Activated naive CD8-positive, alpha-beta T cell (primary cell): ENCODE results near the gene NSUN4.
A peak's percentile ranks its signal among the peaks of the same experiment; 100 is the strongest.
"Not testable (repeated sequence)": the region's sequence is repeated elsewhere in the genome, so short reads cannot be mapped to it uniquely, and the experiment has no call there.

Source experiments
- H3K27ac Mint-ChIP-seq: one replicate; pipeline ENCODE4 v1.8.0; 2021; ENCODE audit warnings: mixed read lengths
- H3K27me3 Mint-ChIP-seq: one replicate; pipeline ENCODE4 v1.8.0; 2021; ENCODE audit warnings: mixed read lengths
- H3K36me3 Mint-ChIP-seq: one replicate; pipeline ENCODE4 v1.8.0; 2021; ENCODE audit warnings: mixed read lengths
- H3K4me1 Mint-ChIP-seq: one replicate; pipeline ENCODE4 v1.8.0; 2021; ENCODE audit warnings: low read depth, mixed read lengths
- H3K4me3 Mint-ChIP-seq: one replicate; pipeline ENCODE4 v1.8.0; 2021; ENCODE audit warnings: mild to moderate bottlenecking, mixed read lengths
- H3K9me3 Mint-ChIP-seq: one replicate; pipeline ENCODE4 v1.8.0; 2021; ENCODE audit warnings: low read depth, mixed read lengths

NSUN4 gene

GRCh38 chr1:46342084-46342656 is 1.6 kb downstream of the NSUN4 start:
- Mint-ChIP-seq H3K27me3 (no peaks in the 10 kb centered on the region), H3K4me1 (peaks cover 40% of the 10 kb centered on the region), H3K27ac (peak overlapping the region; percentile 100), H3K9me3 (no peaks in the 10 kb centered on the region), H3K4me3 (peak overlapping the region; percentile 100), H3K36me3 (peaks cover 4% of the 10 kb centered on the region)

DNA sequence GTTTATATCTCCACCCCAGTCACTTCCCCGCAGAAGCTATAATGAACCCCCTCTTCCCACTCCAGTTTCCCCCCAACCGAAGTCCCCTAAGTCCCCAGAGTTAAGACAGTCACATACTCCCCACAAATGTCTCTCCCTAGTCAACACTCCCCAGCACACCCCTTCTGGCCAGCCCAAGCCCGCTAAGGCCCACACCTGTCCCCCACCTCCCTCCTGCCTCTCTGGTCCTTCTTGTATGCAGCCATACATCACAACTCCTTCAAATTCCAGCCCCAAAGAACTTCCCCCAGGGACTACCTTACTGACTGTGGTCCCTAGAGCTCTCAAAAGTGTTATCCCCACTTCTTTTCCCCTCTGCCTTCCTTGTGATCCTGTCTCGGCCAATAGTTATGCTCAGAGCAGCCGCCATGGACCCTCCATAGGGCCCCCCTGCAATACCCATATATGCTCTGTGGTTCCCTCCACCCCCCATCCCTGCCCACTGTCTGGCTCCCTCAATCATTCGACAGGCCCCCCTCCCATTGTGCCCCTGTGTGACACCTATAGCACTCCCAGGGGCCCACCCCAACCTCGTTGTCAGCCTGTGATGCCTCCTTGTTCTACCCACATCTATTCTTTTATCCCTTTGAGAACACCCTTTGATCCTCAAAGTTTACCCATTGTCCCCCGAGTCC is 2.2 kb downstream of the NSUN4 start:
- Mint-ChIP-seq H3K36me3 (peaks cover 4% of the 10 kb centered on the region), H3K9me3 (no peaks in the 10 kb centered on the region), H3K4me1 (peaks cover 46% of the 10 kb centered on the region), H3K4me3 (peak overlapping the region; percentile 100), H3K27me3 (no peaks in the 10 kb centered on the region), H3K27ac (peak overlapping the region; percentile 100)

- H3K4me1 Mint-ChIP-seq = peaks cover 50% of the 10 kb centered on the region
- no peaks in the 10 kb centered on the region for H3K9me3 Mint-ChIP-seq
- peak overlapping the region; percentile 100 for H3K27ac Mint-ChIP-seq
- H3K27me3 Mint-ChIP-seq = no peaks in the 10 kb centered on the region
- peak overlapping the region; percentile 23 for H3K4me3 Mint-ChIP-seq
- peaks cover 4% of the 10 kb centered on the region for H3K36me3 Mint-ChIP-seq
Observed at GRCh38 chr1:46343351-46343695, 2.7 kb downstream of the NSUN4 start.

GRCh38 chr1:46343705-46344104 is 3.1 kb downstream of the NSUN4 start:
- Mint-ChIP-seq H3K4me1 (peaks cover 49% of the 10 kb centered on the region), H3K9me3 (no peaks in the 10 kb centered on the region), H3K27me3 (no peaks in the 10 kb centered on the region), H3K27ac (peak overlapping the region; percentile 100), H3K36me3 (peaks cover 4% of the 10 kb centered on the region), H3K4me3 (peak overlapping the region; percentile 23)

DNA sequence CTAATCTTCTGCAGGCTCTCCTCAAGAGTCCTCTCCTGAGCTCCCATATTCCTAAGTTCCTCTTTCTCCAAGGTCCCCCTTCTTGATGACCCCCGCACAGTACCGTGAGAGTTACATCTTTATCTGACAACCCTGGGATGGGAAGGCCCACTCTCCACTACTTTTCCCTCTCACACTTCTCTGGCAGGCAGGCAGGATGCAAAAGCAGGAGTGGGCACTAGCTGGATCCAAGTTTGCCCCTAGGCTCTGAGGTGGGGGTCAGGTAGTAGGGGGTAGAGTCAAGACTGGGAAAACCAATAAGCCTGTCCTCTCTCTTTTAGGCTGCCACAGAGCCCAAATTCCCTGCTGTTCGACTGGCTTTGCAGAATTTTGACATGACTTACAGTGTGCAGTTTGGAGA is 3.9 kb downstream of the NSUN4 start:
- peaks cover 4% of the 10 kb centered on the region for H3K36me3 Mint-ChIP-seq
- H3K4me3 Mint-ChIP-seq = no peak overlapping the region
- H3K27ac Mint-ChIP-seq = no peak overlapping the region
- no peaks in the 10 kb centered on the region for H3K27me3 Mint-ChIP-seq
- H3K4me1 Mint-ChIP-seq = peaks cover 47% of the 10 kb centered on the region
- no peaks in the 10 kb centered on the region for H3K9me3 Mint-ChIP-seq

DNA sequence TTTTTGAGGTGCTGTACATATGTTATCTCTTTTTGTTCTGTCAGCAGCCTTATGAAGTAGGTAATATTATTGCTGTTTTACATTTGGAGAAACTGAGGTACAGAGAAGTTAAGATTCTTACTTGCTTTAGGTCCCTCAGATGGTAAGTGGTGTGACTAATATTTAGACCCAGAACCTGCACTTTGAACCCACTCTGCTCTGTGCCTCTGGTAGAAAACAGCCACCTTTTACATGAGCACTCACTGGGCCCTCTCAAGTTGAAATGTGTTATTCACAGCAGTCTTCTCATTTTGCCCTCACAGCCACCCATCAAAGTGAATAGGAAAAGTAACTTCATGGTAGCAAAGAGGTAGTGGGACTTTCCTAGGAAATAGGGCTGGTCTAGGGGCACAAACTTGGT is 4.7 kb downstream of the NSUN4 start:
- Mint-ChIP-seq H3K27me3 (no peaks in the 10 kb centered on the region), H3K36me3 (peaks cover 4% of the 10 kb centered on the region), H3K9me3 (no peaks in the 10 kb centered on the region), H3K27ac (peak overlapping the region; percentile 22), H3K4me3 (no peak overlapping the region), H3K4me1 (peaks cover 44% of the 10 kb centered on the region)

- Mint-ChIP-seq H3K4me1 (peaks cover 8% of the 10 kb centered on the region), H3K36me3 (peaks cover 3% of the 10 kb centered on the region), H3K27ac (no peak overlapping the region), H3K27me3 (no peaks in the 10 kb centered on the region), H3K4me3 (no peak overlapping the region), H3K9me3 (no peaks in the 10 kb centered on the region)
Observed at GRCh38 chr1:46352363-46352762, 11.8 kb downstream of the NSUN4 start.

GRCh38 chr1:46355920-46356319 is 15.3 kb downstream of the NSUN4 start:
- H3K4me1 Mint-ChIP-seq, H3K27ac Mint-ChIP-seq: not testable (repeated sequence)

GRCh38 chr1:46362158-46362557 is 21.6 kb downstream of the NSUN4 start:
- H3K27me3 Mint-ChIP-seq = no peaks in the 10 kb centered on the region
- H3K4me3 Mint-ChIP-seq = no peak overlapping the region
- no peaks in the 10 kb centered on the region for H3K9me3 Mint-ChIP-seq
- H3K4me1 Mint-ChIP-seq = no peaks in the 10 kb centered on the region
- H3K36me3 Mint-ChIP-seq = no peaks in the 10 kb centered on the region
- no peak overlapping the region for H3K27ac Mint-ChIP-seq

More at GRCh38 chr1:46355920-46356319, 15.3 kb downstream of the NSUN4 start:
- H3K36me3 Mint-ChIP-seq, H3K4me3 Mint-ChIP-seq, H3K9me3 Mint-ChIP-seq, H3K27me3 Mint-ChIP-seq: not testable (repeated sequence)

GRCh38 chr1:46363121-46363520 is 22.5 kb downstream of the NSUN4 start:
- H3K36me3 Mint-ChIP-seq = peaks cover 2% of the 10 kb centered on the region
- no peak overlapping the region for H3K4me3 Mint-ChIP-seq
- H3K9me3 Mint-ChIP-seq = no peaks in the 10 kb centered on the region
- no peaks in the 10 kb centered on the region for H3K27me3 Mint-ChIP-seq
- no peak overlapping the region for H3K27ac Mint-ChIP-seq
- no peaks in the 10 kb centered on the region for H3K4me1 Mint-ChIP-seq

DNA sequence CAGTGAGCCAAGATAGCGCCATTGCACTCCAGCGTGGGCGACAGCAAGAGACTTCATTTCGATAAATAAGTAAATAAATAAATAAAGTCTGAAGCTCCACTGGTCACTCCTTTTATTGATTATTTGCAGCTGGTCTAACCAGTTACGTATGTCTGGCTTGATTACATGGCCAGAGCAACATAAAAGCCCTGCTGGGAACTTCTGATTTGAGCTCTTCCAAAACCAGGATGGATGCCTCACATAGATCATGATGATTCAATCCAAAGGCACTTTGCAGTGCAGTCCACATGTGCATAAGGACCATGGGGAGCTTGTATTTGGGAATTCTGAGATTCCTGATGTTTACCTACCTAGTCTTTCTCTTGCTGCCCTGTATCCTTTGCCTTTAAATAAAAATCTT is 24.0 kb downstream of the NSUN4 start:
- no peaks in the 10 kb centered on the region for H3K4me1 Mint-ChIP-seq
- no peak overlapping the region for H3K27ac Mint-ChIP-seq
- H3K27me3 Mint-ChIP-seq = no peaks in the 10 kb centered on the region
- peaks cover 6% of the 10 kb centered on the region for H3K36me3 Mint-ChIP-seq
- no peaks in the 10 kb centered on the region for H3K9me3 Mint-ChIP-seq
- no peak overlapping the region for H3K4me3 Mint-ChIP-seq

DNA sequence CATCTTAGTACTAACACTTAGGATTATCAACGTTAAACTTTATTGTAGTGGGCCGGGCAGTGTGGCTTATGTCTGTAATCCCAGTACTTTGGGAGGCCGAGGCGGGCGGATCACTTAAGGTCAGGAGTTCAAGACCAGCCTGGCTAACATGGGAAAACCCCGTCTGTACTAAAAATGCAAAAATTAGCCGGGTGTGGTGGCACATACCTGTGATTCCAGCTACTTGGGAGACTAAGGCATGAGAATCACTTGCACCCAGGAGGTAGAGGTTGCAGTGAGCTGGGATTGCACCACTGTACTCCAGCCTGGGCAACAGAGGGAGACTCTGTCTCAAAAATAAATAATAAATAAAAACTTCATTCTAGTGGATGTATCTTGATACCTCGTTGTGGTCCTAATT is 25.2 kb downstream of the NSUN4 start:
- not testable (repeated sequence) for H3K27me3 Mint-ChIP-seq, H3K4me1 Mint-ChIP-seq, H3K36me3 Mint-ChIP-seq, H3K4me3 Mint-ChIP-seq, H3K27ac Mint-ChIP-seq, H3K9me3 Mint-ChIP-seq

DNA sequence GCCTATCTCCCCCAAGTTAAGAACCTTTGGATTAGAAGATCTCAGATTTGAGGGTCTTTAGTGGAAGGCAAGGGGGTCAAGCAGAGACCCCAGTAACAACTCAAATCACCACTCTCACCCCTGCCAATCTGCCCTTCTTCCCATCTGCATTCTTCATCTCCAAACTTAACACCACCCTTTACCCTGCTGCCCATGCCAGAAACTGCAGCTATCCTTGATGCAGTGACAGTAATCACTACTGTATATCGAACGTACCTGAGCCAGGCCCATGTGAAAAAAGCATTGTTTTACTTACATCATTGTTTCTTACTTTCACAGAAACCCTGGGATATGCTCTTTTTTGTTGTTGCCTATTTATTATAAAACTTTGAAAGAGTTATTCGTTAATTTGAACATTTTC is 26.5 kb downstream of the NSUN4 start:
- Mint-ChIP-seq H3K36me3 (peaks cover 6% of the 10 kb centered on the region), H3K4me1 (no peaks in the 10 kb centered on the region), H3K27ac (no peak overlapping the region), H3K9me3 (no peaks in the 10 kb centered on the region), H3K27me3 (no peaks in the 10 kb centered on the region), H3K4me3 (no peak overlapping the region)

- not testable (repeated sequence) for H3K4me1 Mint-ChIP-seq, H3K27me3 Mint-ChIP-seq, H3K9me3 Mint-ChIP-seq, H3K27ac Mint-ChIP-seq, H3K4me3 Mint-ChIP-seq
- peaks cover 10% of the 10 kb centered on the region for H3K36me3 Mint-ChIP-seq
Observed at GRCh38 chr1:46367701-46368100, 27.1 kb downstream of the NSUN4 start.

DNA sequence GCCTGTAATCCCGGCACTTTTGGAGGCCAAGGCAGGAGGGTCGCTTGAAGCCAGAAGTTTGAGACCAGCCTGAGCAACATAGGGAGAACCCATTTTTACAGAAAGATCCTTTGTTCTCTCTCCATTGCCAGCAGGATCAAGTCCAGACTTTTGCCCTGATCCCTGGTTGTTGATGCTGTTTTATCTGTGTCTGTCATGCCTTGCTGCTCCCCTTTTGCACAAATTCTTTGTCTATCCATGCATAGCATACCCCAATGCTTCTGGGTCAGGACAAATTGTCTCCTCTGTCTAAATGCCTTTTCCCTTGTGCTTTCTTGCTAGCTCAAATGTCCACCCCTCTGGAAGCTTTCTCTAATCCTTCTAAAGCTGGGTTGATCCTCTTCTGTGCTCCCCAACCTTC is 28.2 kb downstream of the NSUN4 start:
- H3K27ac Mint-ChIP-seq = no peak overlapping the region
- no peak overlapping the region for H3K4me3 Mint-ChIP-seq
- no peaks in the 10 kb centered on the region for H3K4me1 Mint-ChIP-seq
- no peaks in the 10 kb centered on the region for H3K9me3 Mint-ChIP-seq
- no peaks in the 10 kb centered on the region for H3K27me3 Mint-ChIP-seq
- H3K36me3 Mint-ChIP-seq = peaks cover 13% of the 10 kb centered on the region

- Mint-ChIP-seq H3K27ac (no peak overlapping the region), H3K36me3 (peaks cover 13% of the 10 kb centered on the region), H3K9me3 (no peaks in the 10 kb centered on the region), H3K27me3 (no peaks in the 10 kb centered on the region), H3K4me3 (no peak overlapping the region), H3K4me1 (no peaks in the 10 kb centered on the region)
Observed at GRCh38 chr1:46369542-46370213, 29.1 kb downstream of the NSUN4 start.
